HG03442 (cell line): ENCODE results near the gene FRS3.
A peak's percentile ranks its signal among the peaks of the same experiment; 100 is the strongest.

Experiments
- ATAC-seq: cut with Tn5 transposase; IDR thresholded peaks from one replicate; pipeline ENCODE4 v1.9.1; 2021; ENCODE audit warnings: mild to moderate bottlenecking, moderate library complexity; ENCODE audit not compliant: unreplicated experiment

Gene FRS3

GRCh38 chr6:41730531-41731436 is 48.9 kb downstream of the FRS3 start:
- no peak for ATAC-seq

- ATAC-seq = no peak
Measured at GRCh38 chr6:41729624-41730023, 50.1 kb downstream of the FRS3 start.

- no peak for ATAC-seq
Measured at GRCh38 chr6:41728954-41729353, 50.7 kb downstream of the FRS3 start.

- ATAC-seq = no peak
Measured at GRCh38 chr6:41728073-41728936, 51.4 kb downstream of the FRS3 start.

GRCh38 chr6:41727705-41728072 is 52.0 kb downstream of the FRS3 start:
- ATAC-seq = no peak

GRCh38 chr6:41726876-41727275 is 52.8 kb downstream of the FRS3 start:
- no peak for ATAC-seq

- no peak for ATAC-seq
Measured at GRCh38 chr6:41724586-41725501, 54.9 kb downstream of the FRS3 start.

- ATAC-seq = no peak
Measured at GRCh38 chr6:41724228-41724580, 55.5 kb downstream of the FRS3 start.

GRCh38 chr6:41723530-41724227 is 56.0 kb downstream of the FRS3 start:
- ATAC-seq = peak; percentile 68

GRCh38 chr6:41722969-41723529 is 56.7 kb downstream of the FRS3 start:
- no peak for ATAC-seq

- ATAC-seq = no peak
Measured at GRCh38 chr6:41721414-41721813, 58.3 kb downstream of the FRS3 start.

- no peak for ATAC-seq
Measured at GRCh38 chr6:41720783-41721182, 58.9 kb downstream of the FRS3 start.

GRCh38 chr6:41720262-41720620 is 59.5 kb downstream of the FRS3 start:
- no peak for ATAC-seq
